HG02970 (cell line): ENCODE measurements around the gene TTLL12.

Experiments
- ATAC-seq: cut with Tn5 transposase; IDR thresholded peaks from one replicate; pipeline ENCODE4 v1.9.1; 2021; ENCODE audit warnings: mild to moderate bottlenecking, moderate library complexity, moderate number of reproducible peaks; ENCODE audit not compliant: unreplicated experiment, low FRiP score

TTLL12 gene

DNA sequence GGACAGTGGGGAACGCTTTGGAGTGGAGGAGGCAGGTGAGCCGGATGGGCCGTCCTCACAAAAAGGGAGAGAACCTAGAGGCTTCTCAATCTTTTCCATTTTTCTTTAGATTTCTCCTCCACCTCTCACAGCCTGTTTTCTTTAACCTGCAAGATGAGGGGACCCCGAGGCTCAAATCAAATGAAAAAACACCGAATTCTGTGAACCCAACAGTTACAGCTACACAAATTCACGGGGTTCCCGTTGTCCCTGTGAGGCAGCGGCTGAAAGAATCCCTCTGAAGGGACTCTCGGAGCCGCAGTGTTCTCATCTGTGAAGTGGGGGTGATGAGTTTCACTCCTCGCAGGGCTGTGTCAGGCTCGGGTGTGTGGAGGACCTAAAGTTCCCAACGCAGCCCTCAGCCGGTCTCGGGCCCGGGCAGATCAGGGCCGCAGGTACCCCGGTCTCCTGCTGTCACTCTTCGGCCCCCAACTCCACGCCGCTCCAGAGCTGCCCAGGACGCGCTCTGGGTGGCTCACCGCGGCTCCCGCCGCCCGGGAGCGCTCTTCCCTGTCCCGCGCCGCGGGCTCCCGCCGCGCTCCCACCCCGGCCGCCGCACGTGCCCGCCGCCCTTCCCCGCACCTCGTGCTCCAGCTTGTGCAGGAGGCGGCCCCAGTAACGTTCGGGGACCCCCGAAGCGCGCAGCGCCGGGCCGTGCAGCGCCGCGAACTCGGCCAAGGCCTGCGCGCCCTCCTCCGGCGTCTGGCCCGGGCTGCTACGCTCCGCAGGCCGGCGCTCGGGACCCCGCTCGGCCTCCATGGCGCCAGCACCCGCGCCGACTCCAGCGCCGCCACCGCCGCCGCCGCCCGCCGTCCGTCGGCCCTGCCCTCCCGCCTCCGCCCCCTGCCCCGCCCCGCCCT lies at the start of gene TTLL12:
Gene TTLL12, minus strand, starts transcription at position 863 of the 899 bp plus-strand sequence. Its CDS starts 65 bp downstream, at position 798.
- peak; percentile 62 for ATAC-seq

GRCh38 chr22:43235445-43236409 lies 48.8 kb upstream of the TTLL12 start:
- ATAC-seq: no peak

DNA sequence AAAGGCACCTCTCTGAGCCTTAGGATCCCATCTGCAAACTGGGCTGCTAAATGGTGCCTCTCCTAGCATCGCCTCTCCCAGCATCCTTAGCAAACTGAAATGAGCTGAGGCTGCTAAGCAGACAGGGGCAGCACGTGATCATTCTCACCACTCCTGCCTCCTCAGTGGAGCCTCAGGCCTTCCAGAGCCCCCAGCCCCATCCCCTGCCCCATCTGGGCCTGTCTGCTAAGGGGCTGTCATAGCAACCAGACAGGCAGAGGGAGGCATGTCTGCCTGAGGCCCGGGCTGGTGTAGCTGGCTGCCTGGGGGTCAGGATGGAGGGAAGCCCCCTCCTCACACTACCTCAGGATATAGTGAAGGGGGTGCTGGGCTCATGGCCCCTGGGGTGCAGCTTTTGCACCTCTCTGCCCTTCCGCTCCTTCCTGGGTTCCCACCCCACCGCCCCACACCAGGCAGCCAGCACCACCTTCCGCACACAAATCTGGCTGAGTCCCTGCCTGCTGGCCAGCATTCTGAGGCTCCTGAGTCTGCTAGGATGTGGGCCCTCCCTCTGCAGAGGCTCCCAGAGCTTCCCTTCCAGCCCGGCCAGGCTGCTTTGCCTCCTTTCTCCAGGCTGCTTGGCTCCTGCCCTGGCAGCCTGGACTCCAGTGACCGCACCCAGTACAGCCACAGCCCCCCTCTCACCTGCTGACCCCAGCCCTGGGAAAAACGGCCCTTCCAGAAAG lies 47.5 kb upstream of the TTLL12 start:
- ATAC-seq: no peak

DNA sequence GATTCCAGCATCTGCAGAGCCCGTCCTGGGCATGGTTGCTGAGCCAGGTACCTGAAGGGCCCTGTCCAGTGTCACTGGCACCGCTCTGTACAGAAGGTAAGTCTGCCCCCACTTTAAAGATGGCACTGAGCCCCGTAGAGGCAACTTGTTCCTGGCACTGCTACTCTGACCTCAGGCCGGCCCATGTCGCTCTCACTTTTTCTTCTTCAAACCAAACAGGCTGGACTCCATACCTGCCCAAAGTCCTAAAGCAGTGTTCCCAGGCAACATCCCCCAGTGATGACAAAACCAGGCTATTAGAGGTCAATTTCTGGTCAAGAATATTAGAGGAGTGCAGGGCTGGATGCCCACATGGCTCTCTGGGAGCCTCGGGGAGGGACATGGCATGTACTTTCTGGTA lies 46.6 kb upstream of the TTLL12 start:
- no peak for ATAC-seq

DNA sequence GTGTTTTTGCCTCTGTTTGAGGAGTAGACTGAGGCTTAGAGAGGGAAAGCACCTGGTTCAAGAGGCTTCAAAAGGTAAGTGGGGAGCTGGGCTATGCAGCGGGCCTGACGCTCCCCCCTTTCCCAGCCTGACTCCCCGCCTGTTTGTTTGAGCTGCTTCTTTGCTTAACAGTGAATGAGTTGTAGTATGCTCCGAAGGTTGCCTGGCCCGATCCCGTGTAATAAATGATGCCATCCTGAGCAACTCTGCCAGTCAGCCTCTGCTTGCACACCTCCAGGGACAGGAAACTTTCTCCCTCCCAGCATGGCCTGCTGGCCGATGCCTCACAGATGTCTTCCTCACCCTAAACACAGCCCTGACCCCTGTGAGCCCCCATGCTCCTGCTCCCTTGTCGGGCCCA lies 45.5 kb upstream of the TTLL12 start:
- ATAC-seq: no peak

DNA sequence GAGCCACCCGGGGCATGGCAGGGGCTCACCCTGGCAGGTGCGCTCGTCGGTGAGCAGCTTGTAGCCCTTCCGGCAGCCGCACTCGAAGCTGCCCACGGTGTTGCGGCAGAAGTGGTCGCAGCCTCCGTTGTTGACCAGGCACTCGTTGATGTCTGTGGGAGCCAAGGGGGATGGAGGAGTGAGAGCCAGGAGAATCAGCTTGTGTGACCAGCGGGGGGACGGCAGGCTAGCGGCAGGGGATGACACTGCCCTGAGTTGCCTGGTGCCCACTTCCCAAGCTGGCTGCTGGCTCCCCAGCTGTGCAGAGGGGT lies 44.7 kb upstream of the TTLL12 start:
- no peak for ATAC-seq

GRCh38 chr22:43230971-43231723 lies 44.2 kb upstream of the TTLL12 start:
- ATAC-seq: no peak

- no peak for ATAC-seq
These were observed 43.6 kb upstream of the TTLL12 start for GRCh38 chr22:43230571-43230970.

GRCh38 chr22:43228863-43229262 lies 41.9 kb upstream of the TTLL12 start:
- ATAC-seq: no peak

DNA sequence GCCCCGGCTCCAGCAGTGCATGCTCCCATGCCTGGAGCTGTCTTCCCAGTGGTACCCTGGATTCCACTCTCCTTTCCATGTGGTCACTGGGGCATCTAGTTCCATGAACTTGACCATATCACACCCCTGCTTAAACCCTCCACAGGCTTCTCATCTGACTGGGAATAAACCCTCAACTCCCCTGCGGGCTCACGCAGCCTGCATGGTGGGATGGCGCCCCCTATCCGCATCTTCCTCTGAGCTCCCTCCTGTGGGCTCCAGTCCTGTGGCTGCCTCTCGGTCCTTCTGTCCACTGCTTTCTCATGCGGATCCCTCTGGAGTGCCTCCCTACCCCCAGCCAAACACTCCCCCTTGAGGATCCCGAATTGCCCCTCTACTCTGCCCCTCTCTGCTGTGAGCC lies 41.4 kb upstream of the TTLL12 start:
- no peak for ATAC-seq

DNA sequence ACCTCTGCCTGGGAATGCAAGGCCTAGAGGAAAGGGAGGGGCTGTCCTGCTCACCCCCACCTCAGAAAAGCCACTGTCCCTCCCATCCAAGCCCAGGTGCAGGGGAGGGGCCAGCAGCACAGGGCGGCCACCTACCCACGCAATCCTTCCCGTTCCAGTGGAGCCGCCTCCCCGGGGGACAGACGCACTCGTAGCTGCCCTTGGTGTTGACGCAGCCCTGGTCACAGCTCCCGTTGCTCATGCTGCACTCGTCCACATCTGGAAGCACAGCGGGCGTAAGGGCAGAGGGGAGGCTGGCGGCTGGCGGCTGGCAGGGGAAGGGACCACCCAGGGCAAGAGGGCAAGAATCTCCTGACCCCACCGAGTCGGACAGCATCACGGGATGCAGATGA lies 40.3 kb upstream of the TTLL12 start:
- no peak for ATAC-seq

DNA sequence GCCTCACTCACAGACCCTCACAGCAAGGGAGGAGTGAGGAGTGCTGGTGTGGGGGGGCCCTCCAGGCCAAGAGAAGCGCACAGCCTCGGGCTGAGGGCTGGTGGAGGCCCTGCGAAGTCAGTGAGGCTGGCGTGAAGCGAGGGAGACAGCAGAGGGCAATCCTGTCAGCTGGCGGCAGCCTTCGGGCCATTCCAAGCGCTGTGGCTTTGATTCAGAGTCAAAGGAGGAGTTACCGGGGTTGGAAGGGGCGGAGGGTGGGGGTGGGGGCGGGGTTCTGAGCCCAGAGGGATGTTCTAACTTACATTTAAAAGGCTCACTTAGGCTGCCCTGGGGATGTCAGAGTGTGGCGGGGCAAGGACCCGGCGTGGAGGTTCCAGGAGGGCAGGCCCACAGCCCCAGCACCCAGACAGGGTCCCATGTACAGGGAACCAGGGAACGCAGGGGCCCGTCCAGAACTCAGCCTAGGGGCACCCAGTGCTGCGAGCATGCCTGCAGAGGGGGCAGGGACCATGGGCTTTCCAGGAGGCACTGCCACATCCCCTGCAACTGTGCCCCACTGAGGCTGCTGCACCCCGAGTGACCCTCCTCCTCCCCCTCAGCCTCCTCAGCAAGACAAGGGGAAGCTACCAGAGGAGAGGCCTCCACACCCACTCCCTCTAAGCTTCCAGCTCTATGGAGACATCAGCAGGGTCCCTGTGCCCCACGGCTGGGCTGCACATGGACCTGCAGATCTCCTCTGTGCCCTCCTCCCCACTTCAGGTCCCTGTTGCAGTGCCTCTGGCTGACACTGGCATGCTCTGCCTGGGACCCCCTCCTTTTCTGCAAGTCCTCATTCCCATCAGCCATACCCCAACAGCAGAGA lies 39.7 kb upstream of the TTLL12 start:
- no peak for ATAC-seq

DNA sequence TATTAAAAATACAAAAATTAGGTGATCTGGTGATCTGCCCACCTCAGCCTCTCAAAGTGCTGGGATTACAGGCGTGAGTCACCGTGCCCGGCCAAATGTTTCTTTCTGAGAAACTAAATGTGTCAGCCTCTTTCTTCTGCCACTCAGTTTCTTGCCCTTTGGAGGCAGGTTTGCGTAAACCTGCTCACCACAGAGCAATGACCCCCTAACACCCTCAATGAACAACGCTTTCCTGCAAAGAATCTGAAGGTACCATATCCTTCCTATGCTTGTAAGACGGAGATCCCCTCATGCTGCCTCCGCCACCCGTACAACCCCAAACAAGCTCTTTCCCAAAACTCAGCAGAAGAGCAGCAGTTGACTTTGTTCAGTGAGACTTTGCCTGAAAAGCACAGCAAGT lies 38.7 kb upstream of the TTLL12 start:
- ATAC-seq: no peak

DNA sequence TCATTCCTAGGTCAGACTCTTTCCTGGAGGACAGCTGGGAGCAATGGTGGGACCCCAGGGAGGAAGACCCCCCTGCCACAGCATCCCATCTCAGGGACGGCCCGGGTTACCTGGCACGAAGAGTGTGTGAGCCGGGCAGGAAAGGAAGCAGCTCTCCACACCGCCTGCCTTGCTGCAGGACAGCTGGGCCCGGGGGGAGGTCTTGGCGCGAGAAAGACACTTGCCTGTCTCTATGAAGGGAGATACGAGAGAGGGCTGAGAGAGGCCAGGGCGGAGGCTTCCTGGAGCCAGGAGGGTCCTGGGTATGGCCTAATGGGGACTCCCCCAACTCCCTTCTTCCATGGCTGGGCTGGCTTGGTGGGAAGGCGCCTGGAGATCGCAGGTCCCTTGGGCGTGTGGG lies 36.1 kb upstream of the TTLL12 start:
- no peak for ATAC-seq

- no peak for ATAC-seq
These were observed 35.3 kb upstream of the TTLL12 start for GRCh38 chr22:43222262-43222661.

- ATAC-seq: no peak
These were observed 33.9 kb upstream of the TTLL12 start for GRCh38 chr22:43220625-43221380.

DNA sequence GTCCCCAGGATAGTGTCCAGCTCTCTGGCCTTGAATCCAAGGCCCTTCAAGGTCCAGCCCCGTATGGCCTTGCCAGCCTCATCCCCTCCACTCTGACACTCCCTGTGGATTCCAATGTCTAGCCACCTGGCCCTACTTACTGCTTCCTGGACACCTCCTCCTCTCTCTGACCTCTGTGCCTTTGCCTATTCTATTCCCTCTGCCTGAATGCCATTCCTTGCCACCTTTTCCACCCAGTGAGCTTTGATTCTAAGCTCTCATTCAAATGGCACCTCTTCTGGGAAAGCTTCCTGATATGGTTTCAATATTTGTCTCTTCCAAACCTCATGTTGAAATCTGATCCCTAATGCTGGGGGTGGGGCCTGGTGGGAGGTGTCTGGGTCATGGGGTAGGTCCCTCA lies 31.9 kb upstream of the TTLL12 start:
- ATAC-seq: no peak

- no peak for ATAC-seq
These were observed 30.5 kb upstream of the TTLL12 start for GRCh38 chr22:43217285-43218030.
